AG10803 (cell line): Measurements from ENCODE around the gene OSM.
A peak's percentile ranks its signal among the peaks of the same experiment; 100 is the strongest.

ENCODE experiments used
- DNase-seq: peaks from one replicate; pipeline ENCODE4 v3.0.0; 2010; ENCODE audit warnings: low read depth
- H3K4me3 ChIP-seq: 2 replicates; pipeline ENCODE4 v1.5.1; 2011; ENCODE audit warnings: mild to moderate bottlenecking, low read length, control low read depth
- CTCF ChIP-seq: conservative IDR thresholded peaks from 2 replicates; pipeline ENCODE4 v1.5.1; 2011; ENCODE audit warnings: mild to moderate bottlenecking, low read length, control low read depth, inconsistent platforms

OSM gene

DNA sequence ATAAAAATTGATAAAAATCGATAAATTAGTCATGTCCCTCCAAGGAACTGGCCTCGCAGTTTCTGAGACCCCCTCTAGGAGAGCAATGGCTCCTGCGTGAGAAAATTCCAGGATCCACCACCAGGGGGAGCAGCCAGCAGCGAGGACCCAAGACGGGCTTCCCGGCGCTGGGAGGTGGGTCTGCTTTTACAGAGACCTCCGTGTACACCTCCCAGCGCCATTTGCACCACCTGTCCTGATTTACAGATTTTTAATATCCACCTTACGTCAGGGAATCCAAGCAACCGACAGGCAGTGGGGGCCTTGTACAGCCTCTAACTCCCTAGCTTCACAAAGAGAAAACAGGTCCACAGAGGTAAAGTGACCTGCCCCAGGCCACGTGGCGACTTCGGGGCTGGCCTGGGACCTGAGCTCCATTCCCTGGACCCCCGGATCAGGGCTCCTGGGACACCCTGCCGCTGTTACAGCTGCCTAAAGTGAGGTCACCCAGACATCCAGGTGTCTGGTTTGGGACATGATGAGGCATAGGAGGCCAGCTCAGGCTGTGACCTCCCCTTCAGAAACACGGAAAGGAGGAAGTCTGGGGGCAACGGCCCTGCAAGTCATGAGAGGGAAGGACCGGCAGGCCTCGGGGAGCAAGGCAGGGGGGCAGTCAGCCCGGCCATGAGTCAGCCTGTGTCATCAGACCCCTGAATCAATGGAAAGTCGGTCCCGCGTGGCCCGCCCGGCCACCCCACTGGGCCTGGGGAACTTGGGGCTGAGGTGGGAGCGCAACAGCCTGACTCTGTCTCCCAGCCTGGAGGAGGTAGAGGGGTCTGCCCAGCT is 3.5 kb downstream of the OSM start:
- peak; percentile 41 for DNase-seq
- TF ChIP-seq CTCF, result peak; percentile 90
- peak overlapping the region; percentile 35; the same call in 1 of the 2 replicates for H3K4me3 ChIP-seq

DNA sequence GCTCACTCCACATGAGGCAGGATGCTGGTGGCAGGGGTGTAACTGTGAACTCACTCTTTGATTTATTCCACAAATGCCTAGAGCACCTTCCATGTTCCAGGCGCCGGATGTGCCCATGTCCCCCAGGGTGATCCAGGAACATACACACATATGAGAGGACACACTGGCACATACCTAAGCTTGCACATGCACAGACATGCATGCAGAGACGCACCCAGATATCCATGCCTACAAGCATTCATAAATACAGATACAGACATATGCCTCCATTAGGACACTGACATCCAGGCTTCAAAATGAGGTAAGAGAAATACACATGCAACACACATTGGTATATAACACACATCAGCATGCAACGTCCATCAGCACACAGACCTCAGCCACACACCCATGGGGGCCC is 4.5 kb downstream of the OSM start:
- no peak overlapping the region for H3K4me3 ChIP-seq
- no peak for DNase-seq
- no peak for TF ChIP-seq CTCF

DNA sequence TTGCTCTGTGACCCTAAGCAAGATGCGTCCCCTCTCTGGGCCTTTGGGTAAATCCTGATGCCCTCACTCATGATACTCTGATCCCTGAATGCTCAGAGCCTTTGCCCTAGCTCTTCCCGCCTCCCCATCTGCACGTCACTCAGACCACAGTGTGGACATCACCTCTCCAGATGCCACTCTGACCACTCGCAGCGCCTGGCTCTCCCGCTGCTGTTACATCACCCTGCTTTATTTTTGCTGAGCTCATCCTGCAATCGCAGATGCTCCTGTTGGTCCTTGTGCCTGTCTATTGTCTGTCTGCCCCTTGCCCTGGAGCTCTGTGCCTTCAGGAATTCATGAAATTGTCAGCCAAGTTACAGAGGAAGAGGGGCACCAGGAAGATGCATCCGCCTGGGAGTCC is 5.5 kb downstream of the OSM start:
- no peak overlapping the region for H3K4me3 ChIP-seq
- peak; percentile 19 for DNase-seq
- no peak for TF ChIP-seq CTCF

DNA sequence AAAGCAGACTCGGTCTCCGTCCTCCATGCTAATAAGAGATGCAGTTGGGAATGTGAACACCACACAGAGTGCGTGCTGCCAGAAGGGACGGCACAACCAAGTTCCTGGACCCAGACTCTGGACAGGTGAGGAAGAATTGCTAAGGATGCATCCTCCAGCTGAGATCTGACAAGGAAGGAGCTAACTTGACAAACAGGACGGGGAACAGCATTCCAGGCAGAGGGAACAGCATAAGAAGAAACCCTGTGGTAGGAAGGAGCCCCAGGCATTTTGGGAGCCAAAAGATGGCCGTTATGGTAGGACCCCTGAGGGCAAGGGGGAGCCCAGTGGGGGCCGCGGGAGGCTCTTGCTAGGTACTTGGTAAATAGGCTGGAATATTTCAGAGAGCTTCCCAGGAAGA is 6.0 kb downstream of the OSM start:
- H3K4me3 ChIP-seq, result no peak overlapping the region
- no peak for DNase-seq
- no peak for TF ChIP-seq CTCF

DNA sequence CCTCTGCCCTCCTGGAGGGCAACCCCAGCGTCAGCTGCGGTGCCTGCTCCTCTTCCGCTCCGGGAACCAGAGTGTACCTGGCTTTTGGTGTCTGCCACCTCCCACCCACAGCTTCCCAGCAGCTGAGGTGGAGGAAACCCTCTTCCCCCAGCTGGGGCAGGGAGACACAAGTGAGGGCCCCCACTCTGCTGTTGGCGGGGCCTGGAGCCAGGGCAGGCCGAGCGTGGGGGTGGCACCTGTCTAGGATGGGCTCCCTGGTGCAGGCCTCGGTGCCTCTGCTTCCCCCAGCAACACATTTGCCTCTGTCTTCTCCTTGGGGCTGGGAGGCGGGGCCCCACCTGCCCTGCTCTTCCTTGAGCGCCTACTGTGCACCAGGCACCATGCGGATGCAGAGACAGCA is 6.4 kb downstream of the OSM start:
- TF ChIP-seq CTCF, result no peak
- H3K4me3 ChIP-seq, result no peak overlapping the region
- no peak for DNase-seq

GRCh38 chr22:30254314-30254713 is 12.3 kb downstream of the OSM start:
- no peak for DNase-seq
- no peak for TF ChIP-seq CTCF

GRCh38 chr22:30253205-30253852 is 13.3 kb downstream of the OSM start:
- no peak overlapping the region for H3K4me3 ChIP-seq
- TF ChIP-seq CTCF, result no peak
- DNase-seq, result no peak

More at GRCh38 chr22:30254314-30254713, 12.3 kb downstream of the OSM start:
- H3K4me3 ChIP-seq, result no peak overlapping the region
